HG03045 (cell line): ENCODE data around the gene MBOAT2.
"Not testable (repeated sequence)": the region's sequence is repeated elsewhere in the genome, so short reads cannot be mapped to it uniquely, and the experiment has no call there.

Source experiments
- ATAC-seq: cut with Tn5 transposase; IDR thresholded peaks from one replicate; pipeline ENCODE4 v1.9.1; 2021; ENCODE audit warnings: mild to moderate bottlenecking, moderate library complexity; ENCODE audit not compliant: unreplicated experiment

Gene MBOAT2

DNA sequence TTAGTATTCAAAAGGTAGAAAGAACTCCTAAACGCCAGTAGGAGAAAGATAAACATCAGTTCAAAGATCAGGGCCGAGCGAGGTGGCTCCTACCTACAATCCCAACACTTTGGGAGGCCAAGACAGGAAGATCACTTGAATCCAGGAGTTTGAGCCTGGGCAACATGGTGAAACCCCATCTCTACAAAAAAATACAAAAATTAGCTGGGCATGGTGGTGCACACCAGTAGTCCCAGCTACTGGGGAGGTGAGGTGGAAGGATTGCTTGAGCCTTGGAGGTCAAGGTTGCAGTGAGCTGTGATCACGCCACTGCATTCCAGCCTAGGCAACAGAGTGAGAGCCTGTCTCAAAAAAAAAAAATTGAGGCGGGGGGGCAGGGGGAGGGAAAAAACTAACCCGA, 40.6 kb downstream of the MBOAT2 start:
- no peak for ATAC-seq

GRCh38 chr2:8957628-8958027, 45.9 kb downstream of the MBOAT2 start:
- no peak for ATAC-seq

DNA sequence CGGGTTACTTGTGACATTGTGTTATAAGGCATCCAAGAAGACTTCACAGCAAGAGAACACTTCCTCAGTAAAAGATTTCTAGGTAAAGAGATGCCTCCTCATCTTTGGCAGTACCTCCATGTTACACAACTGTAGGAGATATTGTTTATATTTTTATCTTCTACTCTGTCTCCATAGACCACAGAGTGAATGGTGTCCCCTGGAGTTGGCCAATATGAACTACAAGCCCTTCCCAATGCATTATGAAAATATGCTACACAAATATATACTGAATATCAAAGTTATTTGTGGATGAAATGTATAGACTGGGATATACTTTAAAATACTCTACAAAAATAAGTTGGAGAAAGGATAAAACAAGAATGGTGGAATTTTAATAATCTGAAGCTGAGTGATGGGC, 46.7 kb downstream of the MBOAT2 start:
- ATAC-seq, result no peak

- no peak for ATAC-seq
Observed at GRCh38 chr2:8954990-8955389, 48.5 kb downstream of the MBOAT2 start.

DNA sequence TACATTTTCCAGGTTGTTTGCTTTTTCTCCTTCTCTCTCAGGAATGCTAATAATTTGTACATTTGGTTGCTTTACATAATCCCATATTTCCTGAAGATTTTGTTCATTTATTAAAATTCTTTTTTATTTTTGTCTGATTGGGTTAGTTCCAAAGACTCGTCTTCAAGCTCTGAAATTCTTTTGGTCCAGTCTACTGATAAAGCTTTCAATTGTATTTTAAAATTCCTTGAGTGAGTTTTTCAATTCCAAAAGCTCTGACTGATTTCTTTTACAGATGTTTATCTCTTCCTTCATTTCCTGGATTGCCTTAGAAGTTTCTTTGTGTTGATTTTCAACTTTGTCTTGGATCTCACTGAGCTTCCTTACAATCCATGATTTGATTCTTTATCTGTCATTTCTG, 50.0 kb downstream of the MBOAT2 start:
- no peak for ATAC-seq

DNA sequence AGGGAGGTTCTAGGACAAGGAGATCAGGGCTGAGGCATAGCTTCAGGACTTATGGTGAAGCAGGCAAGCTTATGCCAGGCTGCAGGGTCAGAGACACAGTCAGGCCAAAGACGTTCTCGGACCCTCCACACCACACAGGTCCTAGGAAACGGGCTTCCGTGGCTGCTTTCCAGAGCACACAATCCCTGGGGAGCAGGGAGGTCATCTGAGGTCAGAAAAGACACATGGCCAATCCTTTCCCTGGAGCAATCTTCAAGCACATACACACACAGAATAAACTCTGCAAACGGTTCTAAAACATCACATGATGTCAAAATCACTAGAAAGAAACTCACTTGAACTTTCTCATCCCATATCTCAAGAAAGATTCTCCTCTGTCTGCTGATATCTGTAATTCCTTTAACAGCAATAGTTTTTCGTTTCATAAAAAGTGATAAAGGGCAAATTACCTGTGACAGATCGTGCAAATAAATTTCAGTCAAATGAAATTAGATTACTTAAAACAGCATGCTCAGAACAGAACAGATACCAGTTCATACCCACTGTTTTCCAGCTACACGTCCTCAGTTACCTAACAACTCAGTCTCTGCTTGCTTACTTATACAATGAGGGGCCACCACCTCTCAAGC, 63.9 kb downstream of the MBOAT2 start:
- ATAC-seq, result no peak

GRCh38 chr2:8938384-8938783, 65.1 kb downstream of the MBOAT2 start:
- ATAC-seq, result no peak

DNA sequence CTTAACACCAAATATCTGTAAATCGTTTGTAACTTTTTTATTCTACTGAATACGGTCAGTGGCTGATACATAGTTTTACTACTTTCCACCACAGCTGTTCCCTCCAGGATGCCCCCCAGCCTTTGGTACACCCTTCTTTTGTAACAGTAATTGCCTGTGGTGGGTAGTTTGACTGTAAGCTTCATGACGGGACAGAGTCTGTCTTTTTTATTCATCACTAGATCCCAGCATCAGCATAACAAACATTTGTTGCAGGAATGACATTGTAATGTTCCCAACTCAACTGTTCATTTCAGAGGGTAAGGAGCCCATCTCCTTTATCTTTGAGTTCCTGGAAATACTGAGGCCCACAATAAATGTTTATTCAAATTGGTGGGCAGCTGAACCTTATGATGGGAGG, 67.5 kb downstream of the MBOAT2 start:
- no peak for ATAC-seq

GRCh38 chr2:8934338-8934737, 69.1 kb downstream of the MBOAT2 start:
- ATAC-seq, result no peak

DNA sequence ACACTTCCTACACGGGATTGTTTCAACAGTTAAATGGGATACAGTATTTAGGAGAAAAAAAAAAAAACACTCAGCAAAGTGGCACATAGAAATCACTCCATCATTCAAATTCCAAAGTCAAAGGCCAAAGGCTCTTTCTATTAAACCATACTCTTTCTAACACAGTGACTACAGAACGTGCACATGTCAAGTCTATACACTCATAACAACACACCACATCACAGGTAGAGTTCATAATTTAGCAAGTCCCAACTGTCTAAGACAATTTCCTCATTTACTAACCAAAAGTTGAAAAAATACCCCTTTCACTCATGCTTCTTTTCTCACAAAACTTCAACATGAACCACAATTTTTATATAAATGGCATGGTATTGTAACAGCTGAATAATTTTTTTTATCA, 70.8 kb downstream of the MBOAT2 start:
- ATAC-seq, result no peak

DNA sequence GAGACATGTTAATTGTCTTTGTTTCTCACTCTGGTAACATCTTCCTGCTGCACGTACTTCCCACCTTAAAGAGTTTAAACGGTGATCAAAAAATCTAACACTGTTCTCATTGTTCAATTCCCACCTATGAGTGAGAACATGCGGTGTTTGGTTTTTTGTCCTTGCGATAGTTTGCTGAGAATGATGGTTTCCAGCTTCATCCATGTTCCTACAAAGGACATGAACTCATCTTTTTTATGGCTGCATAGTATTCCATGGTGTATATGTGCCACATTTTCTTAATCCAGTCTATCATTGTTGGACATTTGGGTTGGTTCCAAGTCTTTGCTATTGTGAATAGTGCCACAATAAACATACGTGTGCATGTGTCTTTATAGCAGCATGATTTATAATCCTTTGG, 73.3 kb downstream of the MBOAT2 start:
- ATAC-seq, result not testable (repeated sequence)

GRCh38 chr2:8929128-8929527, 74.4 kb downstream of the MBOAT2 start:
- no peak for ATAC-seq

DNA sequence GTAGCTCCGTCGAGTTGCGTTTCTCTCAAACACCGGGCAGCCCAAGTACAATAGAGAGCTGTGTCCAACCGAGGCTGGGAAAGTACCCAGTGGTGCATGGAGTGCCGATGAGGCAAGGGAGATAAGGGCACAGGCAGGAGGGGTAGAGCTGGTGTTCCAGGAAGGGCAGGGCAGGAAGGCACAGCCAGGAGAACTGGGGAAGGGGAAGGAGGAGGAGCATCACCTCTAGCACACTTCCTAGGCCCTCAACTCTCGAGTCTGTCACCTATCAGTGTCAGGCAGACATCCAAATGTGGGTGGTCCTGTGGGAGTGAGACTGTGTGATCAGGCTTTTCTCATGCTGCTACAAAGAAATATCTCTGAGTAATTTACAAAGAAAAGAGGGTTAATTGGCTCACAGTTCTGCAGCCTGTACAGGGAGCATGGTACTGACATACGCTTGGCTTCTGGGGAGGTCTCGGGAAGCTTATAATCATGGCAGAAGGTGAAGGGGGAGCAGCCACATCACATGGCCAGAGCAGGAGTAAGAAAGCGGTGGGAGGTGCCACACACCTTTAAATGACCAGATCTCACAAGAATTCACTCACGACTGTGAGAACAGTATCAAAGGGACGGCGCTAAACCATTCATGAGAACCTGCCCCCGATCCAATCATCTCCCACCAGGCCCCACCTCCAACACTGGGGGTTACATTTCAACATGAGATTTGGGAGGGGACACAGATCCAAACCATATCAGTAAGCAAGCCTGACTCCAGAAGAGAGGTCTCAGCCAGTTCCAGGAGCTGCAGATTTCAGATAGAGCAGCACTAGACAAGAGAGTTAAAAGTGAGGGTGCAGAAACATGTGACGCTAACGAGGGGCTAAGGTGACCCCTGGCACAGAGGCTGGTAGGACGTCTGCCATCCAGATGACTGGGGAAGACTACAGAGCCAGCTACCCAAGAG, 75.7 kb downstream of the MBOAT2 start:
- no peak for ATAC-seq

GRCh38 chr2:8926356-8926755, 77.1 kb downstream of the MBOAT2 start:
- no peak for ATAC-seq

DNA sequence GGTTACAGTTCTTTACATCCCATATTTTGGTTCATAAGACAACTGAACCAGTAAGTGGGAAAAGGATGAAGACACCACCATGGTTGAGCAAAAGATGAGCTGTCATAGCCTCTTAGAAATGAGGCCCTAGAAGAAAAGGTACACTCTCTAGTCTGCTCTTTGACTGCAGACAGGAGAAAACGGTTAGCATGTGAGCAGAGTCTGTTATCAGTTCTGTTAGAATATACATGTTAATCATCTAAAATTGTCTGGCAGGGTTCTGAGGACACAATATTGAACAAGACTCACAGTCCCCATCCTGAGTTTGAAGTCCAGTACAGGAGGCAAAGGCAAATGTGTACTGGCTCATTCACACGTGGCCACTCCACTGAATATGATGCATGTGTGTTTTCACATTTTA, 78.1 kb downstream of the MBOAT2 start:
- no peak for ATAC-seq

DNA sequence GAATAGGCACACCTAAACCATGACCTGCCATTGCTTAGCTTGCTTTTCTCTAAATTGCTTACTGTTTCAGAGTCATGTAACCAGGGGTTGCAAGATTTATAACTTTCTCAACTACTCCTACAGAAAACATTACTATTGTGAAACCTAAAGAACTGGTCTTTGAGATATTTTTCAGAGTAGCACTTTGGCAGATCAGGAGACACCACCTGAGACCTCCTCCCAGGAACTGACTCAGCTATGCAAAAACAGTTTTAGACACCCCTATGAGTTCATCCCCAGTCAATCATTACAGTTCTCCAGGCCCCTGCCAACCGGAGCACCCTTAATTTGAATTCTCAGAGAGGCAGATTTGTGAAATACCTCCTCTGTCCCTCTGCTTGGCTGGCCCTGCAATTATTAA, 80.3 kb downstream of the MBOAT2 start:
- ATAC-seq, result no peak

GRCh38 chr2:8922431-8922830, 81.1 kb downstream of the MBOAT2 start:
- no peak for ATAC-seq

DNA sequence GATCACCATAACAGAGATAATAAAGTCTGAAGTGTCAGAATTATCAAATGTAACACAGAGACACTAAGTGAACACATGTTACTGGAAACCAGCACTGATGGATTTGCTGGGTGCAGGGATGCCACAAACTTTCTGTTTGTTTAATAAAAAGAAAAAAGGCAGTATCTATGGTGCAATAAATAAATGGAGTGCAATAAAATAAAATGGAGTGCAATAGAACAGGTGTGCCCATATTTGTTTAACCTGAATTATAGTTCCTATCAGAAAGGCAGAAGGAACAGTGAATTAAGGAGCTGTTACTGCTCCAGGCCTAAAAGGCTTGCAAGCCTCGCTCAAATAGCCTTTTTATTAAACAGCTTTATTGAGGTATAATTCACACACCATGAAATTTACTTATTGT, 85.1 kb downstream of the MBOAT2 start:
- ATAC-seq, result no peak

DNA sequence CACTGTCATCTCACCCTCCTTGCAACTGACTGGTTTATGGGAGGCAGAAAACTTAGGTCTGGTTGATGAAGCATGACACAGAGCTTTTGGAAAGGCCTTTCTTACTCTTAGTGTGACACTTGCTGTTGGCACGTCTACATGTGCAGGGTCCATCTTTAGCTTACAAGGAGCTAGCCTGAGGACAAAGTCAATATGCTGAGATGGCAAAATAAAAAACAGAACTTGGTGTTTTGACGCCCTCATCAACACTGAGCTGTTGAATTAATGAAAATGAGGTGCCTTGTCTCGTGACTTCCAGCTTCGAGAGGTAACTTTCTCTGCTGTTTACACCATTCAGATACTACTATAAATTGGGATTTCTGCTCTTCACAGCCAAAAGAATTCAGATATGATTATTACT, 87.5 kb downstream of the MBOAT2 start:
- ATAC-seq, result no peak

- not testable (repeated sequence) for ATAC-seq
Observed at GRCh38 chr2:8913767-8914166, 89.7 kb downstream of the MBOAT2 start.

DNA sequence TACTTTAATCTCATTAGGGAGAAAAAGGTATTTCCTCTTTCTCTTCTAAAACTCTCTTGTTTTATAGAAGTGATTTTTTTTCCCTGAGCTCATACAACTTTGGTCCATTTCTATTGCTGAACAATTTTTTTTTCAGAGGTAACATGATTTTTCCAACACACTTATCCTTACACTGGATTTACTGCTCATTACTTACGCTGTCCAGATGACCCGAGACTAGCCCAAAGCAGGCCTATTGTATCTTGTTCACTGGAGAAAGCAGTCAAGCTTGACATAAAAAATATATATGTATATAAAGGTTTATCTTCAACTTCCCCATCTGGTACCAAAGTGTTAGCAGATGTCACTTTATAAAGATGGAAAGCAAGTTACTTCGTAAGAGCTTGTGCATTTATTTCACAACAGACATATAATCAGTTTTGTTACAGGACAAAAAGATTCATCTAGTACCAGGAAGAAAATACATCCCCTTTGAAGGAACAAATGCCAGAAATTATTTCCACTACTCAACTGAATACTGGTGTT, 95.7 kb downstream of the MBOAT2 start:
- no peak for ATAC-seq

GRCh38 chr2:8903924-8904323, 99.6 kb downstream of the MBOAT2 start:
- ATAC-seq, result not testable (repeated sequence)
